Measurements from ENCODE around the gene SNED1. TPM values are rescaled to one million over a fixed set of nuclear protein-coding genes. Genes with fewer than 3 reads are reported as not detected.

Gene SNED1
- total RNA-seq, 1 donor from 2014 or later: 0.26 TPM

DNA sequence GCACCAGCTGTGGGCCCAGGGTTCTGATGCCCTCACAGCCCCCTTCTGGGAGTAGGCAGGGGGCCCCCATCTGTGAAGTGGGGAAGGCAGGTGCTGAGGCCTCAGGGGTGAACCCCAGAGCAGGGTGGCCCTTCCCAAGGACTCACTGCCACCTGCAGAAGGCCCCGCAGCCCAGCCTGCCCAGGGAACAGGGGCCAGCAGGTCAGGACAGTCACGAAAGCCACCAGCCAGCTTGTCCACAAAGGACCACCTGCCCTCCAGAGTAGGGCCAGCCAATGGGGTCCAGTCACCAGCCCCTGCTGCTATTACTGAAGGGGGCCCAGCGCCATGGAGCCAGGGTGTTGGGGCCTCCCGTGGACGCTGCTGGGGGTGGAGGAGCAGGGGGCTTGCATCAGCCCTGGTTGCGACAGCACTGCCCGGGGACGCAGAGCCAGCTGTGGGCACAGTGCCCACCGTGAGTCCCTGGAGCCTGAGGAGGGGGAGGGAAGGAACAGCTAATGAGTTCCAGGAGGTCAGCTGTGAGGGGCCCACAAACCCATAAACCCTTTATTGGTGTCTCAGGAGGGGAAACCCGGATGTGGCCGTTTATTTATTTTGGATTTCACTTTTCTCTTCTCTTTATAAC is 11.5 kb upstream of the SNED1 start:
- DNase-seq (ENCODE audit: low read depth) (no peak), FAIRE-seq (no peak)
- Histone ChIP-seq H3K27me3 (ENCODE audit: control insufficient read depth, insufficient read depth, low read length) (peaks cover 4% of the 10 kb centered on the region), H3K36me3 (ENCODE audit: control insufficient read depth, insufficient read depth, low read length) (no peaks in the 10 kb centered on the region), H3K4me3 (ENCODE audit: low read depth, low read length) (no peak overlapping the region)
- TF ChIP-seq, protein P1, sequence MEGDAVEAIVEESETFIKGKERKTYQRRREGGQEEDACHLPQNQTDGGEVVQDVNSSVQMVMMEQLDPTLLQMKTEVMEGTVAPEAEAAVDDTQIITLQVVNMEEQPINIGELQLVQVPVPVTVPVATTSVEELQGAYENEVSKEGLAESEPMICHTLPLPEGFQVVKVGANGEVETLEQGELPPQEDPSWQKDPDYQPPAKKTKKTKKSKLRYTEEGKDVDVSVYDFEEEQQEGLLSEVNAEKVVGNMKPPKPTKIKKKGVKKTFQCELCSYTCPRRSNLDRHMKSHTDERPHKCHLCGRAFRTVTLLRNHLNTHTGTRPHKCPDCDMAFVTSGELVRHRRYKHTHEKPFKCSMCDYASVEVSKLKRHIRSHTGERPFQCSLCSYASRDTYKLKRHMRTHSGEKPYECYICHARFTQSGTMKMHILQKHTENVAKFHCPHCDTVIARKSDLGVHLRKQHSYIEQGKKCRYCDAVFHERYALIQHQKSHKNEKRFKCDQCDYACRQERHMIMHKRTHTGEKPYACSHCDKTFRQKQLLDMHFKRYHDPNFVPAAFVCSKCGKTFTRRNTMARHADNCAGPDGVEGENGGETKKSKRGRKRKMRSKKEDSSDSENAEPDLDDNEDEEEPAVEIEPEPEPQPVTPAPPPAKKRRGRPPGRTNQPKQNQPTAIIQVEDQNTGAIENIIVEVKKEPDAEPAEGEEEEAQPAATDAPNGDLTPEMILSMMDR (IDR thresholded peaks at IDR 0.05; ENCODE audit: insufficient read depth, low read length, severe bottlenecking): no peak

DNA sequence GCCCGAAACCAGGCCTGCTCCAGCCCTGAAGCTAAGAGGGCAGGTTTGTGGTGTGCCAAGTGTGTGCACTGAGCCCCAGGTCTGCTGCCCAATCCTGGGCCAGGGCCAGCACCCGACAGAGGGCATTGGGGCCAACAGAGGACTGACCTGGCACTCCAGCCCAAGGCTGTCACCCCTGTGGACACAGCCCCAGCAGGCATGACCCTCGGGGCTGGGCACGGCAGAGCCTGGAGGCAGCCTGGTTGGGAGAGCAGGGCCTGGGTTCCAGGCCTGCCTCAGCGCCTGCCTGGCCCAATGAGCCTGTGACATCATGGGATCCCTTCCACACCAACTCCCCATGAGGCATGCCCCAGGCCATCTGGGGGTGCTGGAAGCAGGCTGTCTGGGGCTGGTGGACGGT is 10.8 kb upstream of the SNED1 start:
- no peaks in the 10 kb centered on the region for H3K36me3 ChIP-seq (ENCODE audit: control insufficient read depth, insufficient read depth, low read length)
- TF ChIP-seq, protein P1 (IDR thresholded peaks at IDR 0.05; ENCODE audit: insufficient read depth, low read length, severe bottlenecking): no peak
- H3K27me3 ChIP-seq (ENCODE audit: control insufficient read depth, insufficient read depth, low read length): no peaks in the 10 kb centered on the region
- H3K4me3 ChIP-seq (ENCODE audit: low read depth, low read length): no peak overlapping the region
- FAIRE-seq (no peak), DNase-seq (ENCODE audit: low read depth) (no peak)

DNA sequence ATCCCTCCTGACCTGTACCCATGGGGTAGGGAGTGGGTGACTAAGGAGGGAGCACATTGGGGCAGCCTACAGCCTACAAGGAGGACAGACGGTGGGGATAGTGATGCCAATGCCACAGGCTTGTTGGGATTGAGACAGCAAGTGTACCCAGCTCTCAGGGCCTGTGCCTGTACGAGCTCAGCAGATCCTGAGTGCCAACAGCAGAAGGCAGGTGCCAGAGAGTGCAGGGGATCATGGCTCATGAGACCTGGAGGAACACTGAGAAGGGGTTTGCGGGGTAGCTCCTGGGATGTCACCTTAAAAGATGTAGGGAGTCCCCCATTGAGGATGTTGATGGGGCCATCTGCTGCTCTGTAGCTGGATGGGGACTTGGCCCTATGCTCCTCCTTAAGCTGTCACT is 10.3 kb upstream of the SNED1 start:
- Histone ChIP-seq H3K27me3 (ENCODE audit: control insufficient read depth, insufficient read depth, low read length) (no peaks in the 10 kb centered on the region), H3K36me3 (ENCODE audit: control insufficient read depth, insufficient read depth, low read length) (no peaks in the 10 kb centered on the region), H3K4me3 (ENCODE audit: low read depth, low read length) (no peak overlapping the region)
- FAIRE-seq (no peak), DNase-seq (ENCODE audit: low read depth) (no peak)
- TF ChIP-seq, protein P1 (IDR thresholded peaks at IDR 0.05; ENCODE audit: insufficient read depth, low read length, severe bottlenecking): no peak

DNA sequence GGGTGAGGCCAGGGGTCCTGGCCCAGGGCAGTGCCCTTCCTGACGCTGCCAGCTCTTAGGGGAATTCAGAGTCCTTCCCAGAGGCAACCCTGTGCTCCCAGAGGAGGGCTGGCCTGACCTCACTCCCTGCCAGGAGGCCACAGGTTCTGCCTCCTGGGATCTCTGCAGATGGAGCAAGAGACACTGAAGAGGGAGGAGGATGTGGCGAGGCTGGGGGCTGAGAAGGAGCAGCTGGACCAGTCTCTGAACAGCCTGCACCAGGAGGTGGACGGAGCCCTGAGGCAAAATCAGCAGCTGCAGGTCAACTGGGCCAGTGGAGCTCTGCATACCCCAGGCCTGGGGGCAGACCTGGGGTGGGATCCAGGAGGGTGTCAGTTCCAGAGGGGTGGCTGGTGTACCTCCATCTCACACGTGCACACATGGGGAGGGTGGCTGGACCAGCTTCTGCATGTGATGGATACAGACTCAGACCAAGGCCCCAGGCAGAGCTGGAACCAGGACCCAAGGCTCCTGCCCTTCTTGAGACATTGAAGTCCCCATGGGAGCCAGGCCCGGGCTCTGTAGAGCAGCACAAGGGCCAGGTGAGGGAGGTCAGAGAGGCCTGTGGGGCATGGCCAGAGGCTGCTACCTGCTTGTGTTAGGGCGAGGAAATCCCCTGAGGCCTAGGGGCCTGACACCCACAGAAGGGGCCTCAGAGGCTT is 9.7 kb upstream of the SNED1 start:
- TF ChIP-seq, protein P1 (IDR thresholded peaks at IDR 0.05; ENCODE audit: insufficient read depth, low read length, severe bottlenecking): no peak

DNA sequence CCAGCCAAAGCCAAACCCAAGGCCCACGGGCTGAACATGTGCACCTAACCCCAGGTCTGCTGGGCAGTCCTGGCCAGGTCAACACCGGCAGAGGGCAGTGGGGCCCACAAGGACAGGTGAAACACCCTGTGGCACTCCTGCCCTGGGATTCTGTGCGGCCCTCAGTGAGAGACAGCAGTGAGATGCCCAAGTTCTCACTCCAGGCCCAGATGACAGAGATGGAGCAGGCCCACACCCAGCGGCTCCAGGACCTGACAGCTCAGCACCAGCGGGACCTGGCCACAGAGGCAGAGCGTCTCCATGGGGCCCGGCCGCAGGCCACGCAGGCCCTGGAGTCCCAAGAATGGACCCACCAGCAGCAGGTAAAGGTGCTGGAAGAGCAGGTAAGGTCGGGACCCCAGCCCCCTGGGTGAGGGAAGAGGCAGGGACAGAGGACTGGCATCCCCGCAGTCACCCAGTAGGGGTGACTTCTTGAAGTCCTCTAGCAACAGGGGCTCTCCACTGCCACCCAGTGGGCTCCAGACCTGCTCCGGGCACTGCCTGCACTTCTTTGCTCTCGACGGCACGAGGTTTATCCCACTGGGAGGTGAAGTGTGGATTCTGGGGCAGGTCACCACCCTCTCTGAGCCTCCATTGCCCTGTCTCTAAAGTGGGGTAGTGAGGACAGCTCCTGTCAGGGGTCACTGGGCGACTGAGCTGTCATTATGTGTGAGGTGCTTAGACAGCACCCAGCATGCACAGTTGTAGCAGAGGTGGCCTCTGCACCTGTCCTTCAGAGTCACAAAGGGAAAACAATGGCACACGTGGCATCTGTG is 8.8 kb upstream of the SNED1 start:
- TF ChIP-seq, protein P1 (IDR thresholded peaks at IDR 0.05; ENCODE audit: insufficient read depth, low read length, severe bottlenecking): peak; percentile 50
- DNase-seq (ENCODE audit: low read depth) (no peak), FAIRE-seq (no peak)
- H3K4me3 ChIP-seq (ENCODE audit: low read depth, low read length): no peak overlapping the region
- no peaks in the 10 kb centered on the region for H3K36me3 ChIP-seq (ENCODE audit: control insufficient read depth, insufficient read depth, low read length)
- no peaks in the 10 kb centered on the region for H3K27me3 ChIP-seq (ENCODE audit: control insufficient read depth, insufficient read depth, low read length)

More for the DNA sequence above, 9.7 kb upstream of the SNED1 start:
- DNase-seq (ENCODE audit: low read depth) (no peak), FAIRE-seq (no peak)
- Histone ChIP-seq H3K36me3 (ENCODE audit: control insufficient read depth, insufficient read depth, low read length) (no peaks in the 10 kb centered on the region), H3K4me3 (ENCODE audit: low read depth, low read length) (no peak overlapping the region), H3K27me3 (ENCODE audit: control insufficient read depth, insufficient read depth, low read length) (no peaks in the 10 kb centered on the region)
